Measurements from ENCODE around the gene SLC22A5.

SLC22A5 gene

GRCh38 chr5:132438917-132439316 lies 69.4 kb downstream of the SLC22A5 start:
- DNase-seq, result no peak
- Histone ChIP-seq H3K36me3 (replicated peaks; ENCODE audit: insufficient read depth, low read length) (no peaks in the 10 kb centered on the region), H3K4me2 (ENCODE audit: low read depth, low read length) (no peak overlapping the region), H3K4me3 (ENCODE audit: low read length) (no peak overlapping the region), H3F3A (ENCODE audit: insufficient read depth, low read length) (peaks cover 9% of the 10 kb centered on the region), H3K9ac (ENCODE audit: low read length) (no peak overlapping the region), H3K79me2 (ENCODE audit: low read length) (peaks cover 99% of the 10 kb centered on the region), H3K27ac (ENCODE audit: low read length) (no peak overlapping the region), H4K20me1 (ENCODE audit: insufficient read depth, low read length) (no peaks in the 10 kb centered on the region), H2AFZ (ENCODE audit: low read length) (no peak overlapping the region), H3K27me3 (replicated peaks; ENCODE audit: insufficient read depth, low read length) (no peaks in the 10 kb centered on the region), H3K9me3 (replicated peaks; ENCODE audit: insufficient read depth, low read length) (no peaks in the 10 kb centered on the region), H3K9me2 (replicated peaks; ENCODE audit: insufficient read depth, low read length) (no peaks in the 10 kb centered on the region), H3K4me1 (ENCODE audit: low read length) (peaks cover 47% of the 10 kb centered on the region)
- TF ChIP-seq CTCF (IDR thresholded peaks at IDR 0.05; ENCODE audit: low read length) (no peak), EZH2phosphoT487 (IDR thresholded peaks at IDR 0.05; ENCODE audit: low read length) (no peak), EZH2 (optimal IDR thresholded peaks at IDR 0.05; ENCODE audit: low read depth, low read length) (no peak)

GRCh38 chr5:132439521-132440089 lies 70.1 kb downstream of the SLC22A5 start:
- H3K4me3 ChIP-seq (ENCODE audit: low read length), result no peak overlapping the region
- H3K79me2 ChIP-seq (ENCODE audit: low read length), result peaks cover 99% of the 10 kb centered on the region
- DNase-seq, result no peak
- no peak overlapping the region for H2AFZ ChIP-seq (ENCODE audit: low read length)
- H3K9me3 ChIP-seq (replicated peaks; ENCODE audit: insufficient read depth, low read length), result no peaks in the 10 kb centered on the region
- no peak overlapping the region for H3K27ac ChIP-seq (ENCODE audit: low read length)
- no peaks in the 10 kb centered on the region for H3K9me2 ChIP-seq (replicated peaks; ENCODE audit: insufficient read depth, low read length)
- H3K4me1 ChIP-seq (ENCODE audit: low read length), result peaks cover 40% of the 10 kb centered on the region
- no peak overlapping the region for H3K4me2 ChIP-seq (ENCODE audit: low read depth, low read length)
- no peak for TF ChIP-seq CTCF (IDR thresholded peaks at IDR 0.05; ENCODE audit: low read length)
- TF ChIP-seq EZH2phosphoT487 (IDR thresholded peaks at IDR 0.05; ENCODE audit: low read length), result no peak
- TF ChIP-seq EZH2 (optimal IDR thresholded peaks at IDR 0.05; ENCODE audit: low read depth, low read length), result no peak
- H3K27me3 ChIP-seq (replicated peaks; ENCODE audit: insufficient read depth, low read length), result no peaks in the 10 kb centered on the region
- H3K9ac ChIP-seq (ENCODE audit: low read length), result no peak overlapping the region
- no peaks in the 10 kb centered on the region for H4K20me1 ChIP-seq (ENCODE audit: insufficient read depth, low read length)
- H3K36me3 ChIP-seq (replicated peaks; ENCODE audit: insufficient read depth, low read length), result no peaks in the 10 kb centered on the region
- peaks cover 9% of the 10 kb centered on the region for H3F3A ChIP-seq (ENCODE audit: insufficient read depth, low read length)

GRCh38 chr5:132444061-132444460 lies 74.6 kb downstream of the SLC22A5 start:
- DNase-seq, result no peak
- H3K4me1 ChIP-seq (ENCODE audit: low read length), result 0 out of 2 replicates have a peak, but pooled peaks cover 4% of the 10 kb centered on the region
- H3K9ac ChIP-seq (ENCODE audit: low read length), result no peak overlapping the region
- H3K4me3 ChIP-seq (ENCODE audit: low read length), result no peak overlapping the region
- TF ChIP-seq EZH2 (optimal IDR thresholded peaks at IDR 0.05; ENCODE audit: low read depth, low read length), result no peak
- no peak for TF ChIP-seq EZH2phosphoT487 (IDR thresholded peaks at IDR 0.05; ENCODE audit: low read length)
- H3K27ac ChIP-seq (ENCODE audit: low read length), result no peak overlapping the region
- no peaks in the 10 kb centered on the region for H3K36me3 ChIP-seq (replicated peaks; ENCODE audit: insufficient read depth, low read length)
- H4K20me1 ChIP-seq (ENCODE audit: insufficient read depth, low read length), result no peaks in the 10 kb centered on the region
- H3K9me3 ChIP-seq (replicated peaks; ENCODE audit: insufficient read depth, low read length), result no peaks in the 10 kb centered on the region
- no peak overlapping the region for H3K4me2 ChIP-seq (ENCODE audit: low read depth, low read length)
- H3F3A ChIP-seq (ENCODE audit: insufficient read depth, low read length), result no peaks in the 10 kb centered on the region
- H3K27me3 ChIP-seq (replicated peaks; ENCODE audit: insufficient read depth, low read length), result no peaks in the 10 kb centered on the region
- no peaks in the 10 kb centered on the region for H3K9me2 ChIP-seq (replicated peaks; ENCODE audit: insufficient read depth, low read length)
- no peak overlapping the region for H2AFZ ChIP-seq (ENCODE audit: low read length)
- H3K79me2 ChIP-seq (ENCODE audit: low read length), result peaks cover 98% of the 10 kb centered on the region

Data from MM.1S (cell line).